ENCODE results near the gene OR2L13.
"Not testable (repeated sequence)": the region's sequence is repeated elsewhere in the genome, so short reads cannot be mapped to it uniquely, and the experiment has no call there.

Gene OR2L13, protein sequence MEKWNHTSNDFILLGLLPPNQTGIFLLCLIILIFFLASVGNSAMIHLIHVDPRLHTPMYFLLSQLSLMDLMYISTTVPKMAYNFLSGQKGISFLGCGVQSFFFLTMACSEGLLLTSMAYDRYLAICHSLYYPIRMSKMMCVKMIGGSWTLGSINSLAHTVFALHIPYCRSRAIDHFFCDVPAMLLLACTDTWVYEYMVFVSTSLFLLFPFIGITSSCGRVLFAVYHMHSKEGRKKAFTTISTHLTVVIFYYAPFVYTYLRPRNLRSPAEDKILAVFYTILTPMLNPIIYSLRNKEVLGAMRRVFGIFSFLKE

GRCh38 chr1:248094884-248095283 lies at the start of gene OR2L13:
Gene OR2L13, plus strand, starts transcription at chr1:248095184. Its CDS starts 4,192 bp downstream, at chr1:248099376.
- no peak for DNase-seq (ENCODE audit: low spot score)

GRCh38 chr1:248045209-248045608 lies 49.8 kb upstream of the OR2L13 start:
- DNase-seq (ENCODE audit: low spot score), result no peak

GRCh38 chr1:248046536-248046935 lies 48.4 kb upstream of the OR2L13 start, which contains the start of gene OR2L3:
Gene OR2L3, plus strand, starts transcription at chr1:248046836. Its CDS starts 13,846 bp downstream, at chr1:248060682.
- no peak for DNase-seq (ENCODE audit: low spot score)

DNA sequence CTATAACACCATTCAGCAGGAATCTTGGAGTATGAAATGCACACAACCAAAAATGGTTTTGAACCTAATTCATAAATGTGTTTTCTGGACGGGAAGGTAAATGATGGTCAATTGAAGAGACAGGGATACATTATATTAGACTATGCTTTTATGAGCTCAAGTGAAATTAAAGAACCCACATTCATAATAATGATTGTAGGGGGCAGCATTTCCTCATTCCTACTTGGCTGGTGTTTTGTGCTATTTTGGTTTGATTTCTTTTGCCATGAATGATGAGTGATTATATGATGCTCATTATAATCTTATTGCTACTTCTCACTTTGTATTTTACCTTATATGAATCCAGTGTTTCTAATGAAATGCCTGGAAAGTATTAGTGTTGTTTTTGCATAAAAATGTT lies 48.0 kb upstream of the OR2L13 start:
- no peak for DNase-seq (ENCODE audit: low spot score)

DNA sequence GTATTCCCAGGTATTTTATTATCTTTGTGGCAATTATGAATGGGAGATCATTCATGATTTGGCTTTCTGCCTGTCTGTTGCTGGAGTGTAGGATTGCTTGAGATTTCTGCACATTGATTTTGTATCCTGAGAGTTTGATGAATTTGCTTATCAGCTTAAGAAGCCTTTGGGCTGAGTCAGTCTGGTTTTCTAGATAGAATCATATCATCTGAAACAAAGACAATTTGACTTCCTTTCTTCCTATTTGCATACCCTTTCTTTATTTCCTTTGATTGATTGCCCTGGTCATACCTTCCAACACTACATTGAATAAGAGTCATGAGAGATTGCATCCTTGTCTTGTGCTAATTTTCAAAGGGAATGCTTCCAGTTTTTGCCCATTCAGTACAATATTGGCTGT lies 40.3 kb upstream of the OR2L13 start:
- DNase-seq (ENCODE audit: low spot score), result no peak

GRCh38 chr1:248055261-248055660 lies 39.7 kb upstream of the OR2L13 start:
- no peak for DNase-seq (ENCODE audit: low spot score)

DNA sequence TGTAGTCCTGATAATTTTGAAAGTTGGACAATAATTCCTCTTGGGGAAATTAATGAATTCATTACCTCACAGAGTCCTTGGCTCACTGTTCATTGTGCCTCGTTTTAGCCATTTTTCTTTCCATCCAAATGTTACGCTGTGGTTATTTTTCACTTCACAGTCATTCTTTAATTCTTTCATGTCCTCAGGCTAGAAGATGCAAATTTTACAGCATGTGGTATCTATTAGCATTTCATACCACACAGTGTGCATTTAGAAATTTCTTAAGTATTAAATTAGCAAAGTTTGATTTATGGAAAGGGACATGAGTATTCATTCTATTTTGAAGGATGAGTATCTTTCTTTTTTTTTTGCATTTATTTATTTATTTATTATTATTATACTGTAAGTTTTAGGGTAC lies 29.9 kb upstream of the OR2L13 start:
- DNase-seq (ENCODE audit: low spot score), result no peak

DNA sequence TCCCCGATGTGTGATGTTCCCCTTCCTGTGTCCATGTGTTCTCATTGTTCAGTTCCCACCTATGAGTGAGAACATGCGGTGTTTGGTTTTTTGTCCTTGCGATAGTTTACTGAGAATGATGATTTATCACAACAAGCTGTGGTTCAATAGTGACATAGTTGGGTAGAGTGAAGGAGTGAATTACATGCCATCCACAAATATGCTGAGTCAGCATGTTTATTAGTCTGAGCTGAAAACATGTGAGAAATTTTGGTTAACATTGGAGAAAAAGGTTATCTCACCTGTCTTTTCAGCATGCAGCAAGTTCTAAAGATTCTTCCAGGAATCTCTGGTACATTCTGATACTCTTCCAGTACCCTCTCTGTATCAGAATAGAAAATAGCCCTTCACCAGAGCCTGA lies 29.4 kb upstream of the OR2L13 start:
- DNase-seq (ENCODE audit: low spot score), result no peak

- not testable (repeated sequence) for DNase-seq (ENCODE audit: low spot score)
These were observed 11.1 kb upstream of the OR2L13 start for GRCh38 chr1:248083864-248084263.

DNA sequence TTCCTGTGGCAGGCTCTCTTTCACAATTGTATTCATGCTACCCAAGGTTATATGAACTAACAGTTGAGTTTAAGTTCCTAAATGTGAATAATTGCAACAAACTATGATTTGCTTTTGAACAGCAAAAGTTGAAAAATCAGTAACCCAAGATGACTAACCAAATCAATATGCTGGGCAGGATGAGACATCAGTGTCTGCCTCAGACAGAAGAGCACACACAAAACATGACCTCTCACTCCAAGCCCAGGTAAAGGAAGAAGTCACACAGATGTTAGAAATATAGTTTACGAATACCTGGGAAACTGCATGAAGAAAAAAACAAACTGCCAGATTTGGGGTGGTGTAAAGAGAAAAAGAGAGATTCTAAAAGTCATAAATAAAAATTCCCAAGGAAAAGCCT lies 3.5 kb downstream of the OR2L13 start:
- DNase-seq (ENCODE audit: low spot score), result no peak

GRCh38 chr1:248102847-248103246 lies 7.9 kb downstream of the OR2L13 start:
- DNase-seq (ENCODE audit: low spot score), result no peak

DNA sequence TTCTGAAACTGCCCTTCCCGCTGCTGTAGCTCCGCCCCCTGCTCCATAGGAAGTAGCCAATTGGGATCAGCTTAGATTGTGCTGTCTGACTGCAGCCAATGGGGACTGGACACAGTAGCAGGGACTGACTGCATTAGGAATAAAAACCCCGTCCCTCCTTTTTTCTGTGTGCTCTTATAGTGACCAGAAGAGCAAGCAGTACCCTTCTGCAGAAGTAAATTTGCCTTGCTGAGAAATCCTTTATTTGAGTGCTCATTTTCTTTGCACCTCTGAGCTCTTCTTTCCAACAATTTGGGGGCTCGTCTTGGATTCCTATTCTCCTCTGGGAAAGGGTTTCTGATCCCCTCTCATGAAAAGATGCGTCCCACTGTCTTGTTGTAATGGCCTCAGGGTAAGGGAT lies 16.2 kb downstream of the OR2L13 start:
- no peak for DNase-seq (ENCODE audit: low spot score)

DNA sequence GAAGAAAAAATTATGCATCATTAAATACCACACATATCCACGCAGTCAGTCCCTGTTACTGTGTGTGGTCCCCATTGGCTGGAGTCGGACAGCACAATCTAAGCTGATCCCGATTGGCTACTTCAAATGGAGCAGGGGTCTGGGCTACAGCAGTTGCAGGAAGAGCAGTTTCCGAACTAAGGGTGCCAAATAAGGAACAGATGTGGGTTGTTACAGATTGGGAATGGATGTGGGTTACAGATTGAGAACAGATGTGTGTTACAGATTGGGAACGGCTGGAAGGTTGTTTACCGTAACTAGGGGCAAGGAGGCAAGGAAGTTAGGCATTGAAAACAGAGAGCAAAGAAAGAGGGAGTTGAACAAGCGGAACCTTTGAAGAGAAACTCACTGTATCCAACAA lies 19.9 kb downstream of the OR2L13 start:
- DNase-seq (ENCODE audit: low spot score), result no peak

- DNase-seq (ENCODE audit: low spot score), result no peak
These were observed 32.7 kb downstream of the OR2L13 start for GRCh38 chr1:248127653-248128052.

DNA sequence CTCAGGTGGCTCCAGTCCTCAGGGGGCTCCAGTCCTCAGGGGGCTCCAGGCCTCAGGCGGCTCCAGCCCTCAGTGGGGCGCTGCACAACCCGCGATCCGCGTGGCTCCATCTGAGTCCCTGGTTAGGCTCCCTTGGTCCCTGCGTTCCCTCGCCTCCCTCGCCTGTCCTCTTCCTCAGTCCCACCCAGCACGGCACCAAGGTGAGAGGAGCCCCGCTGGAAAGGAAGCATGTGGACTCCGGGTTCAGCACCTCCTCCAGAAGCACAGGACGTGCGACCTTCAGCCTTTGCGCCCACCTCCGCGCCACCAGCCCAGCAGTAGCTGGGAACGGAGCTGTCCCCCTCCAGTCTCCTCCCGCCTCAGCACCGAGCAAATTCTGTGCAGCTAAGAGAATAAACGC lies 41.8 kb downstream of the OR2L13 start:
- no peak for DNase-seq (ENCODE audit: low spot score)

DNA sequence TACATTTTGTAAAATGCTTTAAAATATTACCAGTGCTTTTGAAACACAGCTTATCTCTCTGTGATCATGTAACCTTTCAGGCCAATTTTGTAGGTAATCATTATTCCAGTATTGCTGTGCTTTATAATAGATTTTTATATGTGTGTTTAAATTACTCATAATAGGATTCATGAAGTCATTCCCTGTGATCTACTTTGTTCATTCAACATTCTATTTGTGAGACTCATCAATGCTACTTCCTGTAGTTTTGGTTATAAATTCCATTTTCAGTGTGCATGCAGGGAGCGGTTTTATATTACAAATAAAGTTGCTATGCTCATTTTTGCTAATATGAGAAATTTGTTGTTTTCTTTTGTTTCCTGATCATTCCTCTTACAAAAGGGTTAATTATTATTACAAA lies 45.9 kb downstream of the OR2L13 start:
- no peak for DNase-seq (ENCODE audit: low spot score)

- DNase-seq (ENCODE audit: low spot score), result no peak
These were observed 48.3 kb downstream of the OR2L13 start for GRCh38 chr1:248143311-248143710.

DNA sequence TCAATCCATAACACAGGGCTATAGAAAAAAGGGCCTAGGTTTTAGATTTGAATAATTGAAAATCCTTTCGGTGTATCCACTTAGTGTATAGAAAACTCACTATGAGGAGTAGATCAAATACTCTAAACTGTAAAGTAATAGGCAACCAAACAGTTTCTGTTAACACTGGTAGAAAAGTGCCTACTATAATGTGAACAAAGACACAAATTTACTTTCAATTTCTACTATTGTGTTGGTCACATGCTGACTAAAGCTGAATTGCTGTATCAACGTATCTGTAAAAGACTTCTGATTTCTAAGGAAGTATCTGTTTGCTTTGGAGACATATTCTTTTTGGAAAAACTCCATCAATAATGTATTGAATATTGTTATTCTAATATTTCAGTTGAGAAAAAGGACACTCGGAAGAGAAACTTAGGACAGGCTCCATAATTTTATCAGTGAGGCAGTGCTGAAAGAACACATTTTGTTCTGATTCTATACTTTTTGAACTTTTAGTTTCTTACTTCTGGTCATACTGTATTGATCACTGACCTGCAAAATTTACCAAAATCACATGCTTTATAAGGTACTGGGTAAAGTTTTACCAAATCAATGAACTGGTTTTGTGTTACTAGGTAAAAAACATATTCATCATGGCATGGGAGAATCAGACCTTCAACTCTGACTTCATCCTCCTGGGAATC lies 49.7 kb downstream of the OR2L13 start, which contains the start of gene OR2M5:
OR2M5 (plus strand) TSS at position 636 of the 686 bp plus-strand sequence; CDS start at position 636, 0 bp downstream.
- no peak for DNase-seq (ENCODE audit: low spot score)

Data from D341Med (cell line).